ENCODE data around the gene DND1.
A peak's percentile ranks its signal among the peaks of the same experiment; 100 is the strongest.
"Not testable (repeated sequence)": the region's sequence is repeated elsewhere in the genome, so short reads cannot be mapped to it uniquely, and the experiment has no call there.

The DND1 gene

DNA sequence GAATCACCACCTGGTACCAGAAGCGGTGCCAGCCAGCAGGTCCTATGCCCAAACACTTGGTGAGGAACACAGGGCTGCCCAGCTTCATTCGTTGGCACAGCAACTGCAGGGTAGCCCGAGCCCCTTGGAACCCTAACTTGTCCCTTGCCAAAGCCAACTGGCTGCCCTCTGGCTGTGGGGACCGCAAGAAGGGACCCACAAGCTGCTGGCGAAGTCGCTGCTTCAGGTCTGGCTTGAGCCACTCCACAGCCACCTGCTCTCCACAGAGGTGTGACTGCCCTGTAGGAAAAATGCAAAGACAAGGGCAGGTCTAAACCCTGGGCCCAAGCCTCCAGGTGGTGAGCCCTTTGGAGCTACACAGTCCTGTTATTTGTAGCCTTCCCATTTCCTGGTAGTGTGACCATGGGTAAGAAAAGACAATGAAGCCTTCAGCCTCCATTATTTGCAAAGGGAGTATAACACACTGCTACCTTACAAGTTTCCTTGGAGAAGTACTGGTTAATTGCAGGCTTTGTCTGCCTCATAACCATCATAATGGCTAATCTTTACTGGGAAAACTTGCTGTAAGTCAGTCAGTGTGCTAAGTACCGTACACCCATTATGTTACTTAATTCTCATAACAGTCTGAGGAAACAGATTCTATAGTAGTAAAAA is 1.8 kb downstream of the DND1 start:
- no peak for DNase-seq

- not testable (repeated sequence) for DNase-seq
Observed at GRCh38 chr5:140671035-140671434, 2.3 kb downstream of the DND1 start.

DNA sequence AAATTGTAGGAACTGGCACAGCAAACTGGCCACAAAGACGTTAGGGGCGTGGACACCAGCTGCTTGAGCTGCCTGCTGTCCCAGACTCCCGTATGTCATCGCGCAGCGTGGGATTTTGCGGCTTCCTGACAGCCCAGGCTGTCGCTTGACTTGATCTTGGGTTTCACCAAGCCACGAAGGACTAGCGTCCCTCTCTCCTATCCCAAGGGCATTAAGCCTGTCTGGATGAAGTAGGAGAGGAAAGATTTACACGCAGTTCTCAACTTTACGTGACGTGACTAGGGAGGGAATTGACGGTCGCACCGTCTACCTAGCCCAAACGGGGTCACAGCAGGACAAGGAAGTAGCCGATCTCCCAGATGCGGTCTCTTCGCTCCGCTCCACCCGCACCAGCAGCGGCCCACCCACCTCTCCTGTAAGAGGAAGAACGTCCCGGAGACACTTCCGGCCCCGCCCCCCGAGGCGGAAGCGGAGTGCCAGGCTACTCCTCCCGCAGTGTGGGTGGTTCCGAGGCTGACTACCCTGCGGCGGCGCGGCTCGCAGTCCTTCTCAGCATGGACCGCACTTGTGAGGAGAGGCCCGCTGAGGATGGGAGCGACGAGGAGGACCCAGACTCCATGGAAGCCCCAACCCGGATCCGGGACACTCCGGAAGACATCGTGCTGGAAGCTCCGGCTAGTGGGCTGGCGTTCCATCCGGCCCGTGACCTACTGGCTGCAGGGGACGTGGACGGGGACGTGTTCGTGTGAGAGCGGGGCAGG is 8.8 kb downstream of the DND1 start, which contains the start of gene WDR55:
Gene WDR55 (plus strand): TSS at position 546 of the 761 bp plus-strand sequence. CDS start 9 bp downstream, at position 555.
- peak; percentile 82 for DNase-seq

- DNase-seq, result no peak
Observed at GRCh38 chr5:140664030-140664358, 9.4 kb downstream of the DND1 start.

DNA sequence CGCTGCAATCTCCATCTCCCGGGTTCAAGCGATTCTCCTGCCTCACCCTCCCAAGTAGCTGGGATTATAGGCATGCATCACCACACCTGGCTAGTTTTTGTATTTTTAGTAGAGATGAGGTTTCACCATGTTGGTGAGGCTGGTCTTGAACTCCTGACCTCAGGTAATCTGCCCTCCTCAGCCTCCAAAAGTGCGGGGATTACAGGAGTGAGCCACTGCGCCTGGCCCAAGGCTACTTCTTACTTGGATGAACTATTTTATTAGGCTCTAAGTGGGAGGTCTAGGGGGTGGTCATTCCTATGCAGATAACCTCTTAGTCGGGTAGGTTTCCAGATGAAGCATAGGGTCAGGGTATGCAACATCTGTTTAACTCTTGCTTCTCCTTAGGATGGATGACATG is 13.0 kb downstream of the DND1 start:
- DNase-seq, result not testable (repeated sequence)

DNA sequence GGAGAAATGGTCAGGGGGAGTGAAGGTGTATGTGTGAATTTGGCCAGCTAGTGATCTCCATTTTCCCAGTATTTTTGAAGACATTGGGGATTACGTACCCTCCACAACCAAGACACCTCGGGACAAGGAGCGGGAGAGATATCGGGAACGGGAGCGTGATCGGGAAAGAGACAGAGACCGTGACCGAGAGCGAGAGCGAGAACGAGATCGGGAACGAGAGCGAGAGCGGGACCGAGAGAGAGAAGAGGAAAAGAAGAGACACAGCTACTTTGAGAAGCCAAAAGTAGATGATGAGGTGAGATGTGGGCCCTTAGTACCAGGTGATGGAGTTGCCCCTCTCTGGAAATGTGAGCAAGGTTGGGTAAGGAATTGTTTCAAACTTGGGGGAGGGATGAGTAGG is 14.5 kb downstream of the DND1 start:
- no peak for DNase-seq

DNA sequence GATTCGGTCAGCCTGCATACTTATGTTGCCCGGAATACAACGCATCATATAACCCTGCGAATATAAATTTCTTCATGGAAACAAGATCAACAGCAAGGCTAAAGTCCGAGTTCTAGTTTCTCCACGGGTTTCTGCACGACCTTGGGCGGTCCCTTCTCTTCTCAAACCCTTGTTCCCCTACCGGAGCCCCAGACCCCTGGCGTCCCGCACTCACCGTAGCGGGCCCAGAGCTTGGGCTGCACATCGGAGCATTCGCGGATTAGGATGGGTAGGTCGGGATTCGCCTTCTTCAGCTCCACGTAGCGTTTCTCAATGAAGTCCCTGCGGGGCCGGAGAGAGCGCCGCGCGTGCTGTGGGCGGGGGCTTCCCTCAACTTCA is 26.3 kb downstream of the DND1 start:
- DNase-seq, result no peak

- DNase-seq, result no peak
Observed at GRCh38 chr5:140642718-140643117, 30.7 kb downstream of the DND1 start.

- DNase-seq, result no peak
Observed at GRCh38 chr5:140641716-140642115, 31.7 kb downstream of the DND1 start.

- DNase-seq, result peak; percentile 87
Observed at GRCh38 chr5:140639148-140639981, 34.0 kb downstream of the DND1 start, which contains the start of gene TMCO6. TMCO6 (plus strand) TSS chr5:140639451; CDS start chr5:140639528, 77 bp downstream.

DNA sequence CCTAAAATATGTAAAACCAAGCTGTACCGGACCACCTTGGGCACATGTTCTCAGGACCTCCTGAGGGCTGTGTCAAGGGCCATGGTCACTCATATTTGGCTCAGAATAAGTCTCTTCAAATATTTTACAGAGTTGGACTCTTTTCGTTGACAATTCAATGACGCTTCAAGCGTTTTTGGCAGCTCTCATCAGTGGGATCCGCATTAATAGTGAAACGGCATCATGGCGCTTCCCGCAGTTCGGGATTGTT is 34.6 kb downstream of the DND1 start:
- not testable (repeated sequence) for DNase-seq

DNA sequence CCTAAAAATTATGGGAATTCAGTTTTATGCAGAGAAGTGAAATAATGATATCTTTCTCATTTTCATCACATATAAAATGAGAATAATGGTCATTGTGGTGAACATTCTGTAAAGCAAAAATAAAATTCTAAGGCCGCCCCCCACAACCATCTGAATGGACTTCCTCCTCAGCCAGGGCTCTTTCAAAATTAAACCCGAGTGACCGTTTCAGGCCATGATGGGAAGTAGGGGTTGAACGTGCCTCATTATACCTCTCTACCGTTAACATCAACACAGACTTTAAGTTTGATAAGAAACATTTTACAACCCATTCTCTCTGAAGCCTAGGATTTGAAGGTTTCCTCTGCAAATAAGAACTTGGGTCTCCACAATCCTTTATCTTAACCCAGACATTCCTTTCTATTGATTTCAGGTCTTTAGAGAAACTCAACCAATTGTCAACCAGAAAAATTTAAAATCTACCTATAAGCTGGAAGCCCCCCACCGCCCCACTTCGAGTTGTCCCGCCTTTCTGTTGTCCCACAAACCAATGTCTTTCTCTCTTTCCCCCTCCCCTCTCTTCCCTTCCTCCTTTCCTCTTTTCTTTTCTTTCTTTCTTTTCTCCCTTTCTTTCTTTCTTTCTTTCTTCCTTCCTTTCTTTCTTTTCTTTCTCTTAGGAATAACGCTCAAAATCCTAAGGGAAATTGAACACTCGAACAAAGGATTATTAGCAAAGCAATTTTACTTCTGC is 35.8 kb downstream of the DND1 start:
- no peak for DNase-seq

DNA sequence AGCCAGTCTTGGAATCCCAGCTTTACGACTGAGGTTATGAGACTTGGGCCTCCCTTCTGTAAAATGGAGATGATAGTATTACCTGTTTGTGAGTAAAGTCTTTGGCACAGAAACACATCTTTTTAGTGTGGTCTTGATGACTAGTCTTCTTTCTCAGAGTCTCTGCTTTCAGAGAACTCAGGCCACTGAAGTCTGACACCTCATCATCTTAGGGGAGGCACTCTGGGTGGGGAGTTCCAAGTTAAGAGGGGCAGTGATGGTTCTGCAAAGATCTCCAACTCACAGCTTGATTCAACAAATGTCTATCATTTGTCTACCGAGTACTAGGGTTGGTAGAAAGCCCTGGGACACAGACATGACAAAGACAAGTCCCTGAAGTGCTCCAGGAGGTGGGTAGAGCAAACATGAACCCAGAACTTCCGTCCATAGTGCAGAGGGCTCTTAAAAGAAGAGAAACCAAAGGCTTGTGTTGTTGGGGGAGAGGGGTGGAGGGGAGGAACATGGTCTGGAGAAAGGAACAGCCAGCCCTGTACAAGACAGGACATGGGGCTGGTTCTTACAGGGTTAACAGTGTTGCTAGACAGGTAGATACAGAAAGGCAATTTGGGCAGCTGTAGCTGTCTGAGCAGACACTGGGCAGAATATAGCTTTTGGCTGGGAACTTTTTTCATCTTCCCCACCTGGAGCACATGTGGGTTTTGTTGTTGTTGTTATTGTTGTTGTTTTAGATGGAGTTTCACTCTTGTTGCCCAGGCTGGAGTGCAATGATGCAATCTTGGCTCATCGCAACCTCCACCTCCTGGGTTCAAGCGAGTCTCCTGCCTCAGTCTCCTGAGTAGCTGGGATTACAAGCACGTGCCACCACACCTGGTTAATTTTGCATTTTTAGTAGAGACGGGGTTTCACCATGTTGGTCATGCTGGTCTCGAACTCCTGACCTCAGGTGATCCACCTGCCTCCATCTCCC is 37.8 kb downstream of the DND1 start:
- no peak for DNase-seq

DNA sequence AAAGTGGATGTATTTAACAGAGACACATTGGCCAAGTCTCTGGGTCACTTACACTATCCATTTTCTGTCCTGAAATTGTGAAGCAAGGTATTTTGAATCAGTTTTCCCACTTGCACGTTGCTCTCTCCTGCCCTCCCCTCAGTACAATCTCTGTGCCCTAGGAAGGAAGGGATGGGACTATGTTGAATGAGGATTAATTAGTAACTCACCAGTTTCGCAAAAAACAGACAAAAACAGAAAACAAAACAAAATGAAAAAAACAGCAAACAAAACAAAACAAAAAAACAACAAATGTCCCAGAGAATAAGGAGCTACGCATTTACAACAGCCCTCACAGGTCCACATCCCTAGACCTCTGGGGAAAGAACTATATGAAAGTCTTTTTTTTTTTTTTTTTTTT is 39.3 kb downstream of the DND1 start:
- no peak for DNase-seq

DNA sequence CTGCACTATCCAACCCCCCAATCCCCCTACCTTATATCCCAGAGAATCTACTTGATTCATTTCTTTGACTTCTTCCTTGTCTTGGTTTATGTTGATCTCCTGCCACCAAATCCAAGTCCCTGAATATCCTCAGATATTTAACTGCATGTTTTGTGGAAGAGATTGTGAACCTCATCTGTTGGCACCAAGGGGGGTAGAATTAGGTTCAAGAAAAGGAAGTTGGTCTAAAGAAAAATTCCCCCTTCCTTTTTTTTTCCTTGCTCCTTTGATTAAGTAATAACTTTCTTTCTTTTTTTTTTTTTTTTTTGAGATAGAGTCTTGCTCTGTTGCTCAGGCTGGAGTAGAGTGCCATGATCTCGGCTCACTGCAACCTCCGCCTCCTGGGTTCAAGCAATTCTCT is 39.9 kb downstream of the DND1 start:
- no peak for DNase-seq

GRCh38 chr5:140633021-140633471 is 40.3 kb downstream of the DND1 start, which contains the start of gene CD14:
CD14 (minus strand) TSS chr5:140633175; CDS start chr5:140633071, 104 bp downstream.
- no peak for DNase-seq

GRCh38 chr5:140632366-140633020 is 40.9 kb downstream of the DND1 start:
- no peak for DNase-seq

GRCh38 chr5:140631831-140632365 is 41.5 kb downstream of the DND1 start:
- DNase-seq, result no peak

DNA sequence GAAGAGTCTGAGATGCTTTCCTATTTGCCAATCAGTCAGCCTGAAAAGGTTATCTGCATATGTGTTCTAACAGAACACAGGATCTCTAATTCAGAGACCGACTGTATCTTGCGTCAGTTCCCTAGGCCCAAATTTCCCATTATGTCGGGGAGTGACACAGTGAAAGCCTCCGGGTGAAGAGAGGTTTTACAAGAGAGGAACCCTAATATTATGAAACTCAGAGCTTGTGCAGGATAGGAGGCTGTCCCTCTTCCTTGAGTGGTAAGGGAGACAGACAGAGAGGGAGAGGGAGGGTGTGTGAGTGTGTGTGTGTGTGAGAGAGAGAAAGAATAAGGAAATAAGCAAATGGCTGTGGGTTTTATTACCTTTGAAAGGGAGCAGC is 42.3 kb downstream of the DND1 start:
- DNase-seq, result no peak

GRCh38 chr5:140630292-140631035 is 42.9 kb downstream of the DND1 start:
- DNase-seq, result no peak

Data from SHP77 treated with DMSO at 0.1 percent for 48 hours (cell line).